ENCODE data around the gene CD300C.
"Not testable (repeated sequence)": the region's sequence is repeated elsewhere in the genome, so short reads cannot be mapped to it uniquely, and the experiment has no call there.

The CD300C gene

GRCh38 chr17:74545843-74546230 lies at the start of gene CD300C:
Gene CD300C (minus strand): TSS chr17:74546115. CDS start chr17:74545782, 333 bp downstream.
- DNase-seq: no peak

DNA sequence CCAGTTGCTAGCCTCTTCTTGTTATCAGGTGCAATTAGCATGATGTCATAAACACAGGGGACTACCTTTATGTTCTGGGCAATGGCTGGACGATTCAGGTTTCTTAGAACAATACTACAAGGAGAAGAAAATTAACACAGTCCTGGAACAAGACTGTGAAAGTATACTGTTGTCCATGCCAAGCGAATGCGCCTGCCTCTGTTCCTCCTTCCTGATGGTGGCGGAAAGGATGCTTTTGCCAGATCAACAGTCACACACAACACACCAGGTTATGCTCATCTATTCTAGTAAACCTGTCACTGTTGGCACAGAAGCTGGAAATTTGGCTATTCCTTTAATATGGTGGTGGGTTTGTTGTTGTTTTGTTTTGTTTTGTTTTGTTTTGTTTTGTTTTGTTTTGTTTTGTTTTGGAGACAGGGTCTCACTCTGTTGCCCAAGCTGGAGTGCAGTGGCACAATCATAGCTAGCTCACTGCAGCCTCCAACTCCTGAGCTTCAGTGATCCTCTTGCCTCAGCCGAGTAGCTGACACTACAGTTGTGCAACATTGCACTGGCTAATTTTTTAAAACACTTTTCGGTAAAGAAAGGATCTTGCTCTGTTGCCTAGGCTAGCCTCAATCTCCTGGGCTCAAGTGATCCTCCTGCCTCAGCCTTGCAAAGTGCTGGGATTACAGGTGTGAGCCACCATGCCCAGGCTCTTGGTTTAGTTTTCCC lies 49.3 kb upstream of the CD300C start:
- DNase-seq: no peak

DNA sequence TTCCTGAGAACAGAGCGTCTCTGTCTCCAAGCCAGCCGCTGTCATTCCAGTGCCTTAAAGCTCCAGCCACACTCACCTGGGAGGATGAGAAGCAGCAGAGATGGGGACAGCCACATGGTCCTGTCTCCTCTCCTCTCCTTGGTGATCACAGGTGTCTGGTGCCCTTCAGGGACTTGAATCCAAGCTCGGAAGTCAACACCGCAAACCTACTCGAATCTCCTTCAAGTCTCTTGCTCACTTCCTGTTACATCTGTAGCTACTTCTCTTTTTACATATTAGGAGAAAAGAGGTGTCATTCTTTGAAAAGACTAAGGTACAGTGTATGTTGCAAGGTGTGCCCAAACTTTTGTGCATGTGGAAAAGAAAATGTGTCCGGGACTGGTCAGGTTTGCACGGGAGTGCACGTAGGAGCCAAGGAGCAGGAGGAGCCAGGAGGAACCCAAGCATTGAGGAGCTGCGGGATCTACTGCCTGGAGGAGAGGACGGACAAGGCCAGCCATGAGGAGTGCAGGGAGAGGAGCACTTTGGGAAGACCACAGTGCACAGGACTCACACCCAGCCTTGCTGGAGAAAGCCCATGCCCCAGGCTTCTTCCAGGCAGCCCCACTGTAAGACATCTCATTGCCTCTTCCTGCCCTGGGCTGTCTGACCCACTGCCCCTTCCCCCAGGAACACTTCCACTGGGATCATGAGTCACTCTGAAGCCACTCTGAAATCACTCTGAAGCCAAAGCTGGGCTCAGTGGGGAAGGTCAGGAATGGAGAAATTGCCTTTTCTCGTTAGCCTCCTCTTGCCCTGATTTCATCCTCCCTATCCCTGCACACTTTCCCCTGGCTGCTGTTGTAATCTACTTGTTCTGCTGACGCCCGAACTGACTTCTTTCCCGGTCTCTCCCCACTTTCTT lies 46.4 kb upstream of the CD300C start, which contains the start of gene CD300LD:
TSS of gene CD300LD (minus strand) at position 197 of the 904 bp plus-strand sequence. CDS start at position 116, 81 bp downstream.
- DNase-seq: no peak

- DNase-seq: no peak
These were observed 45.6 kb upstream of the CD300C start for GRCh38 chr17:74591503-74591902.

DNA sequence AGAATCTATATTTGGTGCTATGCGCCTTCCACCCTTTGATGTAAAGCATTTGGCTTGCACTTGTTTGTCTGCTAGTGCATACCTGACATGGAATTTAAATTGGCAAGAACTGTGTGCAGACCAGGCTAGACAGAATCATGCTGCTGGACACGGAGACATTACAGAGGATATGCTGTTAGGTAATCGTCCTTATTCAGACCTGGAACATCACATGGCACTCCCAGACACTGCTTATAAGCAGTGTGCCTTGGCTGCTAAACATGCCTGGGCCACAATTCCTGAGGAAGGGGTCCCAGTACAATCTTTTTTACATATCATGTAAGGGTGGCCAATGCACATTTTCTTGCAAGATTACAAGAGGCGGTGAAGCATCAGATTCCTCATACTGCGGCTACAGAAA lies 39.8 kb upstream of the CD300C start:
- no peak for DNase-seq

GRCh38 chr17:74584292-74585060 lies 38.6 kb upstream of the CD300C start:
- DNase-seq: no peak

GRCh38 chr17:74582633-74583032 lies 36.7 kb upstream of the CD300C start:
- DNase-seq: no peak

GRCh38 chr17:74579900-74580299 lies 34.0 kb upstream of the CD300C start:
- no peak for DNase-seq

DNA sequence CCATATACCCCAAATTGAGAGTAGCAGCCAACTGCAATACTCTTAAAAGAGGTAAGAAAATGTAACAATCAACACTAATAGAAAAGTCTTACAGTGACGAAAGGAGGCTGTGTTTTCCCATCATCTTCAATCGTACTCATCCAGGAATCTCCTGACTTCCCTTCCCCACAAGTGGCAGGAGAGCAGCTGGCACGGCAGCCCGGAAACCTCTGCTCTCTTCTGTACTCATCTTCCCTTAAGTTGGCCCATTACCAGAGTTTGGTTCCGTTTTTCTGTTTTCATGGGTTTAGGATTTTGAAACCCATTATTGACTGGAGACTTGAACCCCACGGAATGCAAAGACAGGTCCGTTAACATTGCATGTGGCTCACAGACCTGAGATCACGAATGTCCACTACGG lies 33.1 kb upstream of the CD300C start:
- DNase-seq: no peak

DNA sequence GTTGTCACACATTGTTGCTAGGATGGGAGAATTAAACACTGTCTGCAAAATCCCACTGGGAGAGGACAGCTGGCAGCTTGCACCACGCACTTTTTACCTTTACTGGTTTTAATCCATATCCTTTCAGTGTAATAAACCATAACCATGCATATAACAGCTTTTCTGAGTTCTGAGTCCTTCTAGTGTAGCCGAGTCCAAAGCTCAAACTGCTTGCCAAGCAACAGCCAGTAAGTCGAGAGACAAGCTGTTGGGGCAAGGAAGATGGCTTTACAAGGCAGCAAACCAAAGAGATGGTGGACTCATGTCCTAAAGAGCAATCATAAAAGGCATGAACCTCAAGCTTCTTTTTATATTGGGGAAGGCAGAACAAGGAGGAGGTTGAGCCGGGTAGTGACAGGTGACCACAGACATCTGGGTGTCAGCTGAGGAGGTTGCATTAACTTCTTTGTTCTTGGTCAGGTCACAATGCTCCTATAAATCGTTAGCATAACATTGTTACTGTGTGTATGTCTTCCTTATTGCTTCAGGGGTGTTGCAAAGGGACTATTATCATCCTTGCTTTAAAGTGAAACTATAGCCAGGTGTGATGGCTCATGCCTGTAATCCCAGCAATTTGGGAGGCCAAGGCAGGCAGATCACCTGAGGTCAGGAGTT lies 28.7 kb upstream of the CD300C start:
- DNase-seq: no peak

GRCh38 chr17:74573635-74574034 lies 27.7 kb upstream of the CD300C start:
- not testable (repeated sequence) for DNase-seq

- no peak for DNase-seq
These were observed 27.3 kb upstream of the CD300C start for GRCh38 chr17:74573169-74573568.

GRCh38 chr17:74571621-74572270 lies 25.8 kb upstream of the CD300C start:
- no peak for DNase-seq

- no peak for DNase-seq
These were observed 23.4 kb upstream of the CD300C start for GRCh38 chr17:74569020-74570003.

- no peak for DNase-seq
These were observed 22.4 kb upstream of the CD300C start for GRCh38 chr17:74568106-74568873.

DNA sequence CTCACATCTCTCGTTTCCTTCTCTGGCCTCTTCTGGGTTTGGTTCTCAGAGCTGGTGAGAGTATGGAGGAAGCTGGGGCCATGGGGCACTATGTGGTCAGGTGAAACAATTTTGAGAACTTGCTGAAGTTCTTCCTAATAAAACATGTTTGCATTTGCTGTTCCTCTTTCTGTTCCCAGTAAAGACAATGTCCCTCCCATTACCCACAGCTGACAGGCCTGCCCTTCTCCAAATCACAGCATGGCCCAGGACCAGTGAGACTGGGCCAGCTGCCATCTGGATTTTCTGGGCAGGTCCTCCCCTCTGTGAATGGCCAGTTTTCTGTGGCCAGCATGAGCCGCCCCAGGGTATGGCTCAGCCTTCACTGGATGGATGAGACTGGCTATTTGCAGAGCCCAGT lies 21.5 kb upstream of the CD300C start, which contains the start of gene CD300H:
TSS of gene CD300H (minus strand) at position 113 of the 400 bp plus-strand sequence.
- no peak for DNase-seq

- DNase-seq: no peak
These were observed 20.3 kb upstream of the CD300C start for GRCh38 chr17:74566132-74566753.

GRCh38 chr17:74565126-74565525 lies 19.2 kb upstream of the CD300C start:
- DNase-seq: no peak

GRCh38 chr17:74563358-74563757 lies 17.4 kb upstream of the CD300C start:
- DNase-seq: no peak
